22Rv1 (cell line): ENCODE results near the gene GUCY2D.

Experiments
- H3K27ac ChIP-seq: fragments of 450-650 bp; 2 replicates; pipeline ENCODE4 v1.5.1; 2017
- CTCF ChIP-seq: fragments of 450-650 bp; IDR thresholded peaks from 2 replicates; pipeline ENCODE4 v1.5.1; 2017; ENCODE audit warnings: mild to moderate bottlenecking
- ZFX ChIP-seq: fragments of 450-650 bp; IDR thresholded peaks from 2 replicates; pipeline ENCODE4 v1.6.1; 2017; ENCODE audit warnings: antibody characterized with exemption, borderline replicate concordance

The GUCY2D gene

GRCh38 chr17:8012996-8013640 is 10.7 kb downstream of the GUCY2D start:
- H3K27ac ChIP-seq = peak overlapping the region; percentile 4; the same call in 1 of the 2 replicates
- TF ChIP-seq CTCF = no peak
- TF ChIP-seq ZFX = no peak

GRCh38 chr17:8013731-8014557 is 11.5 kb downstream of the GUCY2D start:
- H3K27ac ChIP-seq = peak overlapping the region; percentile 15; the same call in 1 of the 2 replicates
- TF ChIP-seq ZFX (no peak), CTCF (no peak)

GRCh38 chr17:8014558-8014850 is 12.1 kb downstream of the GUCY2D start:
- TF ChIP-seq ZFX (no peak), CTCF (no peak)

GRCh38 chr17:8015236-8015956 is 13.0 kb downstream of the GUCY2D start:
- H3K27ac ChIP-seq = peak overlapping the region; percentile 85
- TF ChIP-seq CTCF (no peak), ZFX (no peak)

More at GRCh38 chr17:8014558-8014850, 12.1 kb downstream of the GUCY2D start:
- no peak overlapping the region for H3K27ac ChIP-seq

- TF ChIP-seq ZFX = no peak
- no peak for TF ChIP-seq CTCF
- H3K27ac ChIP-seq = peak overlapping the region; percentile 85
These were observed 13.7 kb downstream of the GUCY2D start for GRCh38 chr17:8015957-8016631.

- H3K27ac ChIP-seq = peak overlapping the region; percentile 85
- no peak for TF ChIP-seq ZFX
- TF ChIP-seq CTCF = peak; percentile 84
These were observed 14.4 kb downstream of the GUCY2D start for GRCh38 chr17:8016632-8017424.
